C4-2B (cell line): ENCODE results near the gene FOXB2.

Experiments
- H3K27ac ChIP-seq: fragments of 450-650 bp; 2 replicates; pipeline ENCODE4 v1.5.1; 2017
- CTCF ChIP-seq: fragments of 450-650 bp; conservative IDR thresholded peaks from 2 replicates; pipeline ENCODE4 v1.5.1; 2017; ENCODE audit warnings: mild to moderate bottlenecking
- ZFX ChIP-seq: fragments of 450-650 bp; IDR thresholded peaks from 2 replicates; pipeline ENCODE4 v1.6.1; 2017

FOXB2 gene

DNA sequence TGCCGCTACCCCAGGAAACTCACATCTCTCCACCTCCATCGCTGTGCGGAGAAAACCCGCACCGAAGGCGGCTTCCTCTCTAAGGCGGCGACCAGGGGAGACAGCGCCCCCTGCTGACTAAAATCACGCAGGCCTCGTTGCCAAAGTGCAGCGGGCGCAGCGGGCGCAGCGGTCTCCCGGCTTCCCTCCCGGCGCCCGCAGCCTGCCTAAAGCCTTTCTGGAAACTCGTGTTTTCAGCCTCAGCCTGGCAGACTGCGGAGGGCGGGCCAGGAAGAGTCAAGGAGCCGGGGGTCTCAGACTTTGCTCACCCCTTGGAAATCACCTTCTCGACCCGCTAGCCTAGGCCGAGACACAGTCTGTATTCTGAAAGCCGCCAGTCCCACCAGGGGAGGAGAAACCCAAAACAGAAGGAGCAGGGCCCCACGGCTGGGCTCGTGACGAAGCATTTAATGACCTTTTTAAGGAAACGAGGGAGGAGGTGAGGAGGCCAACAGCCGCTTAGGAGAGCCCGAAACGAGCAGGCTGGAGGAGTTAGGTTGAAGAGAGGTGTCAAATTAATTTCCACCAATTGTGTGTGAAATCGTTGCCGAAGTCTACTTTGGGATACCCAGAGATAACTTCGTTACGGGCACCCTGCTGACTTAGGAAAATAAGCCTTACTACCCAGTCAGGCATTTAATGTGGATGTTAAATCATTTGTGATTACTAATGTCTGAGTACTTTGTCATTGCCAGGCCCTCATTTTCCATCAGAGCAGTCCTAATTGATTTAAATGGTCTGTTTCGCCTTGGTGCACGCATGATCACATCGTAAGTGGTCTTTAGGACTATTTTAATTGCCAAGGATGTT lies 7.3 kb upstream of the FOXB2 start:
- H3K27ac ChIP-seq, result peak overlapping the region; percentile 7; the same call in 1 of the 2 replicates

DNA sequence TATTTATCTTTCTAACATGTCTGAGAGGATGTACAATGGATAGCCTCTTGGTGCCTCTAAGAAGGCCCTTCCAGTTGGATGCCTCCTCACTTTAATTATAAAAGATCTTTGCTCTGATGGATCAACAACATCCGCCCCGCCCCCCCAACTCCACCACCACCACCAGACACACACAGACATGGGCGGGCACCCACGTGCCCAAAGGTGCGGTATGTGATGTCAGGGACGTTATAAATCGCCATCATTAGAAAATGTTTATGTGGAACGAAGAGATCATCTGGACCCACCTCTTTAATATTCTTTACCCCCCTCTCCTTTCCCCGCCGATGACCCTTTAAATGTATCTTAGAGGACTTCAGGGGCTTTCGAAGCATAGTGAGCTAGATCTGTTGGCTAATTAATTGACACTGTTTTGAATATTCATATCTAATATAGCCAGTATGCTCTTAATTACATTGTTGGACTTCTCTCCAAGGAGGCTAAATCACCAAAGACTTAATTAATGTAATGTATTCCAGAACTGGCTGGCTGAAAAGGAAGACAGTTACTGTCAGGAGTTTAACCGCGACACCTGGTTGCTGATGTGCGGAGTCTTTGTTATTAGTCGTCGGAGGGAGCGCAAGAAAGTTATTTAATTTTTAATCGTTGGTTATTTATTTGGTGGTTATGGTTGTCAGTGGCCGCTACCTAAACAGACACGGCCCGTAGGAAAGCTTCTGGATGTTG lies 6.1 kb upstream of the FOXB2 start:
- TF ChIP-seq ZFX, result no peak
- TF ChIP-seq CTCF, result no peak
- no peak overlapping the region for H3K27ac ChIP-seq

More for the DNA sequence above, 7.3 kb upstream of the FOXB2 start:
- TF ChIP-seq ZFX (no peak), CTCF (peak; percentile 49)

DNA sequence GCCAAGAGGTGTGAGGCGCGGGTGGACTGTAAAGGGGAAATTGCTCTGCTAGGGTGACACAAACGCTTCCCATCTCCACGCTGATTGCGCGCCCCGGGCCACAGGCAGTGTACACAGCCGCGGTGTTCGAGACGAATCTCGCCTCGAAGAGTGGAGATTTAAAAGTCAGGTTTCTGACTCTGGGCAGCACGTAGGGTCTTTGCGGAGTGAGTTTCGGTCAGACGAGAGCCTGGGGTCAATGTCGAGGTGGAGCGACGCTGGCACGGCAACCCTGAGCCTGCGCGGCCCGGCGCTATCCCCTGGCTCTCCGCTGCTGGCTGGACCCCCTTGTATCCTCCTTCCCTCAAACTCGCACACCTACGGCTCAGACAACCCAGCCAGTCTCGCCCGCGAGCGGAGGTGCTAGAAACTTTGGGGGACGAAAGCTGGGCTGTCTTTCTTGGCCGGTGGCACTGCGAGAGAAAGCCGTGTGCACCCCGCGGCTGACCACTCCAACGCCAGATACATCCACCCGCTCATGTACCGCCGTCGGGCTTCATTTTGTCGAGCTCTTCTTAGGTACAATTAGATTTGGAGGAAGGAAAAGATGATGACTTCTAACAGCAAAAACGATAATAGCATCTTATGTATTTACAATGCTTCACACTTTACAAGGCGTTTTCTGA lies 5.4 kb upstream of the FOXB2 start:
- TF ChIP-seq CTCF, result no peak
- no peak for TF ChIP-seq ZFX
- H3K27ac ChIP-seq, result no peak overlapping the region

- no peak for TF ChIP-seq ZFX
- TF ChIP-seq CTCF, result no peak
- H3K27ac ChIP-seq, result peak overlapping the region; percentile 13; the same call in 1 of the 2 replicates
Measured at GRCh38 chr9:77014597-77015263, 4.7 kb upstream of the FOXB2 start.

DNA sequence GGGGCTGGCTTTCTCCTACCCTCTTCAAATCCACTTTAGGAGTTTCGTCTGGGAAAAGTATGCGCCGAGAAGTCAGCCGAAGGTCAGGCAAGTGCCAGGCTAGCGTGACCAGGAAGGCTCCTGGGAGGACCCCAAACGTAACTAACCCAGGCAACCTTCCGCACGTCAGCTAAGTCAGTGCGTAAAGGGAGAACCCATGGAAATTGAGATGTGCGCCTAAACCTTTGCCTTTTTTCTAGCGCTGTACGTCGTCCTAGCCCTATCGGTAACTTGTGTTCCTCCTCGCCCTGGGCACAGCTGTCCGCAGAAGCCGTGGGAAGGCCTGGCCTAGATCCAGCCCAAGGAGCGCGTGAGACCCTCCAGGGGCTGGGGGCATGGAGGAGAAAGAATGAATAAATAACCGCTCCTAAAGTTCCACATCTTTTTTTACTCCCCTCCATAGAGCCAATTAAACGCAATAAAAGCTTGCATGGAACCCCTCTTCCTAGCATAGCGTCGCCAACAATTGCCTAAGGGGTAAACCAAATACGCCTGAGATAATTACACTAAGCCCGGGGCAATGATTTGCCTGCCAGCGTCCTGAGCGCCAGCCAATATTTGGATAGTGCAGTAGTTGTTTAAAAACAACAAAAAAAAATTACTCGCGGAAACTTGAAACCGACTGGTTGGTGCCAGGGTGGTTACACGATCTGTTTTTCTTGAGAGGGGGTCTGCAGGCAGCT lies 4.0 kb upstream of the FOXB2 start:
- peak overlapping the region; percentile 13; the same call in 1 of the 2 replicates for H3K27ac ChIP-seq
- no peak for TF ChIP-seq CTCF
- no peak for TF ChIP-seq ZFX

DNA sequence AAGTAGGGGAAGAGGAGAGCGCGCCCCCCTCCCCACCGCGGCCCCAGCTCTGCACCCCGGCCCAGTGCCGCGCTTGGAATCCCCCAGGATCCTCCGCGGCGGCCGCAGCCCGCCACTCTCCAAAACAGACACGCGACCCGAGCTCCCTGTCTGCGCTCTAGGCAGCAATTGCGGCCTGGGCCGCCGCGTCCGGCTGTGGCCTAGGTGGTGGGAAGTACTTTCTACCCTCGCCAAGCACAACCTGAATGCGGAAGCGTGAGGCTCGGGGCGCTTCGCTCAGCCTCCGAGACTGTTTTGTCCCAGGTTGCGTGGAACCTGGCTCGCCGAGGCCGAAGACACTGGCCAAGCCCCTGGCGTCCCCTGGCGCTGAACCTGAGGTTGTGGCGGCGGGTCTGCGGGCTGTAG lies 3.3 kb upstream of the FOXB2 start:
- TF ChIP-seq CTCF (no peak), ZFX (no peak)
- no peak overlapping the region for H3K27ac ChIP-seq
